Smooth muscle cell of the coronary artery (primary cell): ENCODE measurements around the gene DAP3. TPM values are rescaled to one million over a fixed set of nuclear protein-coding genes. Genes with fewer than 3 reads are reported as not detected.

Source experiments
- total RNA-seq: library from RNA; depleted of rRNA; stranded (reverse); fragments of >200 nt; gene quantifications from 2 replicates; pipeline ENCODE4 v1.2.3, GENCODE V29; 2014; ENCODE audit warnings: low replicate concordance

DAP3 gene
- total RNA-seq, result 39.9 and 50.7 TPM in 2 replicates

GRCh38 chr1:155689081-155689607 is at the start of gene DAP3:
TSS of gene DAP3 (plus strand) at chr1:155689091. CDS start at chr1:155709780, 20,689 bp downstream.

GRCh38 chr1:155688324-155689080 is 389 bp upstream of the DAP3 start, which contains the start of gene YY1AP1:
TSS of gene YY1AP1 (minus strand) at chr1:155688774. CDS start at chr1:155680436, 8,338 bp downstream.

Other genes starting within 250 kb of the DAP3 start
- 18.9 and 30.5 TPM in 2 replicates for gene ASH1L, start 126.3 kb upstream of the DAP3 start, total RNA-seq
- gene MSTO1, start 78.9 kb upstream of the DAP3 start, total RNA-seq, result 32.2 and 41.4 TPM in 2 replicates
- gene YY1AP1, start 317 bp upstream of the DAP3 start, total RNA-seq, result 31.0 and 31.1 TPM in 2 replicates
- gene GON4L, start 168.1 kb downstream of the DAP3 start, total RNA-seq, result 20.2 and 21.2 TPM in 2 replicates
- 19.4 and 31.8 TPM in 2 replicates for gene SYT11, start 170.5 kb downstream of the DAP3 start, total RNA-seq
- 37.9 and 49.6 TPM in 2 replicates for gene RIT1, start 222.3 kb downstream of the DAP3 start, total RNA-seq
- gene KHDC4, start 245.3 kb downstream of the DAP3 start, total RNA-seq, result 18.6 and 18.8 TPM in 2 replicates